Stimulated activated CD8-positive, alpha-beta memory T cell treated with anti-CD3 and anti-CD28 coated beads, Interleukin-4, amount 100 ng/mL, for 24 hours (primary cell): ENCODE results near the gene CACNA1B.

Experiments used
- DNase-seq: peaks from one replicate; pipeline ENCODE4 v3.0.0-alpha.2; 2020; ENCODE audit warnings: low read depth

CACNA1B gene

DNA sequence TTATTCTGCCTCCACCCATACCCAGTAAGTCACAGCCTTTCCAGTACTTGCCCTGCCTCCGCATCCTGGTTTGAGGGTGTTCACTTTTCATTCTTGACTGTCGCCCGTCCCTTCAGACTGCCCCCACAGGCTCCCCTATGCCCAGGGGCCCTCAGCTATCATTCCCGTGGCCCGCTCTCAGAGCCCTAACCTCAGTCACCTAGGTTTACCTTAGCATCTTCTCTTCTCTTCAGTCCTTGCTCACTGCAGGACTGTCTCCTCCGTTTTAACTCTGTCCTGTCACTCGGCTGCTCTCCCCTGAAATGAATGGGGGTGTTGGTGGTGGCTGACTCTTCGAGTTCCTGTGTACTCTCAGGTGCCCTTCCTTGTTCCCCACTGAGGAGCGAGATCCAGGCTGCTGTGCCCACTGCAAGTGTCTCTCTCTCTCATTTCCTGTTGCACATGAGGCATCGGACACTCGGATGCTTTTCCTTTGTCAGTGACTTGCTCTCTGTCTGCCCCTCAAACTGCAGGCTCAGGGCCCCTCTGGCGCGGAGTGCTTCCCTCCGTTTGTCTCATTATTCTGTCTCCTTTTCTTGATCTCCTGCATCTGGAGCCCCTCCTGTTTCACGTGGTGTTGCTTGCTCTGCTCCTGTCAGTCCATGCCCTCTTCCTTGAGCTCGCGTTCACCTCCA is 89.8 kb downstream of the CACNA1B start:
- DNase-seq: no peak

DNA sequence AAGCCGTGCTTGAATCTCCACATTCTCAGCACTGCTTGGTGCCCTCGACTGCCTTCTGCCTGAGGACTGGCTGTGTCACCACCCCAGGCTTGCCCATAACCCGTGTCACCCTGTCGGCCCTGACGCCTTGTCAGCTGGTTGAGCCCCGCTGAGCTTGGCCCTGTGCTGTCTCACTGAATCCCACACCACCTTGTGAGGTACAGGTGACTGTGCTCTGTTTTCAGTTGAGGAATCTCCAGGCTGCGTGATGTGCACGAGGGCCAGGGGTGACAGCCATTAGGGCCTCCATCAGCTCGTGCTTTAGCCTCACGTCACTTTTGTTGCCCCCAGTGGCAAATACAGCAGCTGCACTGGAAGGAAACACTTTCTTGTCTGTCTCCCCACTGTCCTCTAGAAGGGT is 90.7 kb downstream of the CACNA1B start:
- no peak for DNase-seq

DNA sequence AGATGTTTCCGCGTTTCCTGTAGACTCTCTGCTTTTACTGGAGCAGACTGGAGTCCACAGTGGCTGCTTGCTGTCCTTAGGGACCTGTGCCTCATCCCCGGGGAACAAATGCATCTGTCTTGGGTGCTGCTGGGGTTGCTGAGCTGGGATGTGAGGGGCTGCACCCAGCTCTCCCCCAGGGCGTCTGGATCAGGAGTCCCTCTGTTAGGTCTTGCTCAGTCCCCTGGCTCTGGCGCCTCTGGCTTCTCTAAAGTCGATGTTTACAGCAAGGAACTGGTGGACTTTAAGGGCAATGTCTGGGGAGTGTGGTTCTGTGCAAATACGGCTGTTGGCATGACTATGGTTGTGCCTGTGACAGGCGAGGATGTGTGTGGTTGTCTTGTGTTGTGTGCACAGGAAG is 91.4 kb downstream of the CACNA1B start:
- no peak for DNase-seq

DNA sequence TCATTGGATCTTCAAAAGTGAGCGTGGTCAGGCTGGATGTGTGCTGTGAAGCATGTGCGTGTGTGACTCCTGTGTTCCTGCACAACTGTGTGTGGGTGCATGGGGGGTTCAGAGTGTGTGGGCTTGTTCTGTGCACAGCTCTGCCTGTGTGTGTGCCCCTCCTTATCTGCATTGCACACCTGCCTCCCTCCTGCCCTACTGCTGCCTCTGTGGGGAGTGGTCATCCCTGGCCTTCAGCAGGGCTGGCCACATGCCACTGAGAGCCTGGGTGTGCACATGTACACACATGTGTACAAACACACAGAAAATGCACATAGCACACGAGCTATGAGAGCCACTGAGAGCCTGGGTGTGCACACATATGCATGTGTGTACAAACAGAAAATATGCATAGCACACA is 92.1 kb downstream of the CACNA1B start:
- DNase-seq: no peak

DNA sequence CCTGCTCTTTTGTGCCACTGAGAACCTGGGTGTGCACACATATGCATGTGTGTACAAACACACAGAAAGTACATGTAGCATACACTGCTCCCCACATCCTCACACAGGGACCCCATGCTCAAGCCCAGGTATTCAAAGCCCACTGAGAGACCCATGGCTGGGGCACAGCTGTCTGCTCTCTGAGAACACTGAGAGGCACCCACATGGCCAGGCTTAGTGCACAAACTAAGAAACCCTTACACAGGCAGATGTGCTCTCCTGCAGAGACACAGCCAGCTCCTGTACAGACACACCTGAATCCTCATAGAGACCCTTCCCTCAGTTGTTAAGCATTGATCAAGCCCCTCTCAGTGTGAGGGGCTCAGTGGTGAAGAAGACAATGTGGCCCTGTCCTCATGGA is 92.5 kb downstream of the CACNA1B start:
- no peak for DNase-seq

DNA sequence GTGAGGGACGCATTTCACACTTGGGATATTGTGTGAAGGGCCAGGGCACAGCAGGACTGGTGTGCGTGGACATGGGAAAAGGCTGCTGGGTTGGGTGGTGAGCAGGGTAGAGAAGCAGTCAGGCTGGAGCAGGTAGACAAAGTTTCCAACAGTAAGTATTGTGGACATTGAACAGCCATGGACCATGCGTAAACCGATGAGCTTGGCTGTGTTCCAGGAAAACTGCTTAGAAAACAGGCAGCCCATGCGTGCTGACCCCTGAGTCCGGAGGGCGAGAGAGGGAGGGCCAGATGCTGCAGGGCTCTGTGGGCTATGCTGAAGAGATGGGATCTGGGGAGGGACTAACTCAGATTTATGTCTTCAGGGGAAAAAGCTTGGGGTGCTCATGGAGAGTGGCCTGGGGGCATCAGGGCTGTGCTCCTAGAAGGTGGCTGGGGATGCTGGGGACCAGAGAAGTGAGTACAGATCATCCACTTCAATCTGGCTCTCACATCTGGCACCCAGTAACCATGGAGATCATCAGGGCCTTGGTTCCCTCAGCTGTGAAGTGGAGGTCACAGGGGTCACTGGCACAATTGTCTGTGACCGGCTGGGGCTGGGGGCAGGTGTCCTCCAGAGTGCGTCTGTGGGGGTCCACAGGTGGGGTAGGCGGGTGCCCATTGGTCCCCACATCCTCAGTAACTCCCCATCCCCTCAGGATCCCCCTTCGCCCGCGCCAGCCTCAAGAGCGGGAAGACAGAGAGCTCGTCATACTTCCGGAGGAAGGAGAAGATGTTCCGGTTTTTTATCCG is 93.3 kb downstream of the CACNA1B start:
- no peak for DNase-seq

DNA sequence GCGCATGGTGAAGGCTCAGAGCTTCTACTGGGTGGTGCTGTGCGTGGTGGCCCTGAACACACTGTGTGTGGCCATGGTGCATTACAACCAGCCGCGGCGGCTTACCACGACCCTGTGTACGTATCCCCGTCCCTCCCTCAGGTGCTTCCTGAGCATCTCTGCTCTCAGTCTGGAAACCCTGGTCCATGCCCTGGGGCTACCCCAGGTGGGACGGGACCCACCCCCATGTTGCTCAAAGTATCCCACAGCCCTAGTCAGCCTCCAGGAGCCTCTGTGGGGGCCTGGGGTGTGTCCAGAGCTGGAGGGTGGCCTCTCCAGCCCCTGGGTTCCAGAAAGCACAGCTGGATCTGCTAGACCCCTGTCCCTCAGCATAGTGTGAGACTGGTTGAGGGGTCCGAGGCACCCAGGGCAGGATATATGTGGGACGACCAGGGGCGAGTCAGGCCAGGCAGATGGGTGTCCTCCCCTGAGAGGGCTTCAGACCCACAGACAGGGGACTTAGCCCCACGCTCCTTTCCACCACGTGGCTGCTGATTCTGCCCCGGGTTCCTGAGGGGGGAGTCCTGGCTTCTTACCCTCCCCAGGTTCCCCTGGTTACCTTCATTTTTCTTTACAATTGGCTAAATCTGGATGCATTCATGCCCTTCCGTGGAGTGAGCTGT is 94.0 kb downstream of the CACNA1B start:
- DNase-seq: no peak

DNA sequence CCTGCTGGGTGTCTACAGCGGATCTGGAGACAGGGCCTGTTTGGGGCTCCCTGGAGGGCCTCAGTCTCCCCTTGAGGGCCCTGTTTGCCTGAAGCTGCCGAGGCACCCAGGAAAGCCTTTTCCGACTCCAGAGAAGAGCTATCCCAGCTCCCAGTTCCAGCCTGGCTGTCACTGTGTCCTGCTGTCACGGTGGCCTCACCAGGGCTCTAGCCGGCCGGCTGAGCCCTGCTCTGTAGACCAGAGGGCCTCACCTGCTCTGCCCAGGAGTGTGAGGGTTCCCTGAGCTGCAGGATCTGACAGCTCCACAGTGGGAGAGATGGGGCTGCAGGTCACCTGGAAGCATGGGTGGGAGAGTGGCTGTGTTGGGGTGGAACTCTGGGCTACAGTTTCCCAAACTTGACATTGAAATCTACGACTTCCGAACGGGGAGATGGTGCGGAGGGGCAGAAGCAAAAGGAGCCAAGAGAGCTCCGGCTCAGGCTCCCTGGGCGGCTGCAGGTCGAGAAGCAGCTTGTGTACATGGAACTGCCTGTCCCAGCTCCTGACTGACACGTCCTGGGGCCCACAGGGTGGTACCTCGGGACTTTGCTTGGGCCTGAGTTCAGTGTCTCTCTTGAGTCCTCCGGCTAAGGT is 94.9 kb downstream of the CACNA1B start:
- no peak for DNase-seq

DNA sequence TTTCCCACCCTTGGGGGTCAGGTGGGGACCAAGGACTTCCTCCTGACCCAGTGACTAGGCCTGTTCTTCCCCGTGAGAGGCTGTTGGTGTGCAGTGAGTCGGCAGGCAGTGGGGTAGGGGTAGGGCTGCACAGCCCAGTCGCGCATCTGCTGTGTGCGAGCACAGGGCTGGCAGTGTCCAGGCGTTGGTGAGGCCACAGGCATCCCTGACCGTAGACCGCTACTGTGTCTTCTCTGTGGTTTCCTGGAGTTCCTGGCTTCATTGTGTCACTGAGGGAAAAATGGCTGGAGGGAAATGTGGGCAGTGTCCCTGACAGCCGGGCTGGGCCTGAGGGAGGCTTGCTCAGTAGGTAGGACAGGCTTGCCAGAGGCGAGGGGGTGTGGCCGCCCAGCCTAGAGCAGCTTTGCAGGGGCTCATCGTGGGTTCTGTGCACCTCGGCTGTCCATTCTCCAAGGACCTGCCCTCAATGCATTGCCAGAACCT is 95.4 kb downstream of the CACNA1B start:
- no peak for DNase-seq

DNA sequence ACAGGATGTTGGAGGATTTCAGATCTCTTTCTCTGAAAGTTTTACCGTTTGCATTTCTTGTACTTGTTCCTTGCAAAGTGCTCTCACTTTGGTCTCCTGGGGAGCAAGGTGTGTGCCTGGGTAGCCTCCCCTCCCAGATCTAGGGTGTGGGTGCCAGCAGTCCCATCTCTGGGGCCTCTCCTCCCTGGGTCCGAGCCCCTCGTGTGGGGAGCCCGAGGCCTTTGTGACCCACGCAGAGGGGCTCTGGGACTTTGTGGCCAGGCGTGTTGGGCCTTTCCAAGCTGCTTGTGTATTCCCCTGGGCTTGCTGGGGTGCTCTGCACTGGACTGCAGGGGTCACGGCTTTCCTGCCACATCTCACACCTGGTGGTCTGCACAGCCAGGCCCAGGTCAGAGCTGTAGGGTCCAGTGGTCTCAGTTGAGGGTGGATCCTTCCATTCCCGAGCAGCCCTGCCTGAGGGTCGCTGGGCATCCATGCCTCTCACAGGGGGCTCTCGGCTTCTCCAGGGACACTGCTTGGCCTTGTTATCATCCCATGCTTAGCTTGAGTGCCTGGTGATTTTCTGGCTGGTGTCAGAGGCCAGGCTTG is 96.3 kb downstream of the CACNA1B start:
- DNase-seq: no peak

DNA sequence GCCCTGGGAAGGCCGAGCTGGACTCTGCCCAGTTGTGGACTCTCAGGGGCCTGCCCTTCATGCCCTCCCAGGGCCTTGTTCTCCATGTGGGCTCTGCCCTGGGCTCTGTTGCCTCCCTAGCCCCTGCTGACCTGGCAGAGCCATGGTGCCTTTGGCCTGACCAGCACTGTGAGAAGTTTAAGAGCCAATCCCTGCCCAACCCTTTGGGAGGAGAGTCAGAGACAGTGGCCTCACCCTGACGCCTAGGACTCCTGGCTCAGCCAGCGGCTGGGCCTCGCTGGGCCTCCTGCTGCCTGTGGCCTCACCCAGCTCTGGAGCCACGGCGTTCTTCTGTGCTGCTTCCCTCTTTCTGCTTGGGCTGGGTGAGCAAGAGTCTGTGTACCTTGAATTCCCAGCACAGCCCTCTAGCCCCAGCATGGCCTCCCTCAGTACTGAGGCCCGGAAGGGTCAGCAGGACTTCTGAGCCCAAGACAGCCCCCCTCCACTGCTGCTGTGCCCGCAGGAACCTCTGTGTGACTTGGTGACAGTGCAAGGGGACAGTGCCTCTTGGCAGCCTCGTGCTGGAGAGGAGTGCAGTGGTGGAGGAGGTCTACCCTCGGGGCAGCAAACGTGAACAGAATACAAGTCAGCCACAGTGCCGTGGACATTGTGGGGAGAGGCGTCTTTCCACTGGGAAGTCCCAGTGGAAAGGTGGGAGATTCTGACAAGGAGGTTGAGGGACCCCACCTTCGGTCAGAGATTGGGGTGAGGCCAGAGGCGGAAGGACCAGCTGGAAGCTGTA is 97.4 kb downstream of the CACNA1B start:
- no peak for DNase-seq

DNA sequence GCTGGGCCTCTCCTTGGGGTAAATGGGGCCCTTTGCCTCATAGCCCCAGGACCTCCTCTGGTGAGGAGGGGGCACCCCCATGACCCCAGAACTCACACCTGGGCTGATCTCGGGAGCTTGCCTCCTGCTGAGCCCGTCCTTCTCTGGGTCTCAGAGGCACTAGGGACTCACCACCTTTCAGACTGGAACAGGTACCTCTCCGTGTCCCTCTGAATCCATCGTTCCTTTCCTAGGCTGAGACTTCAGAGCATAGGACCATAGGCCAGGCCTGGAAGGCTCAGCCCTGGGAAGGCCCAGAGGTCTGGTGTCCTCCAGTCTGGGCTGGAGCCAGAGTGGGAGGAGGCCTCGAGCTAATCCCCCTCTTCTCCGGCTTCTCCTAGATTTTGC is 97.9 kb downstream of the CACNA1B start:
- DNase-seq: no peak

DNA sequence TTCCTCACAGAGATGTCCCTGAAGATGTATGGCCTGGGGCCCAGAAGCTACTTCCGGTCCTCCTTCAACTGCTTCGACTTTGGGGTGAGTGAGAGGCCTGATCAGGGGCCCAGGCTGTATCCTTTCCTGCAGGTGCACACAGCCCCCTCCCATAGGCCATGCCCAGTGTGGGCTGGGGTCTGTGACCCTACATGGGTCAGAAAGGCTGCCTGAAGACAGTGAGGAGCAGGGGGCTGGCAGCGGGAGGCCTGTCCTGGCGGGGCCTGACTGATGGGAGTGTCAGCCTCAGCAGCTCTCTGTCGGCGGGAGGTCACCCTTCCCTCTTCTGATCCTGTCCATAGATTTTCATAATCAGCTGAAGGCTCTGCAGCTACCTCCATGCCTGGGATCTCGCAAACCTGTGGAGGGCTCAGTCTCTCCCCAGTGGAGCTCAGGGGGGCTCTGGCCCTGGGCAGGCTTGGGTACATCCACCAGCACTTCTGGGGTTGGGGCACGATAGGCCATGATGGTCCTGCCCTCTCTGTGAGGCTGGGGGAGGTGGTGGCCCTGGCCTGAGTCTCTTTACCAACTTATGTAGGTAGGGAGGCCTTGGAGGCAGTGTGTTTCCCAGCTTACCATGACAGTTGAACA is 98.5 kb downstream of the CACNA1B start:
- DNase-seq: no peak

DNA sequence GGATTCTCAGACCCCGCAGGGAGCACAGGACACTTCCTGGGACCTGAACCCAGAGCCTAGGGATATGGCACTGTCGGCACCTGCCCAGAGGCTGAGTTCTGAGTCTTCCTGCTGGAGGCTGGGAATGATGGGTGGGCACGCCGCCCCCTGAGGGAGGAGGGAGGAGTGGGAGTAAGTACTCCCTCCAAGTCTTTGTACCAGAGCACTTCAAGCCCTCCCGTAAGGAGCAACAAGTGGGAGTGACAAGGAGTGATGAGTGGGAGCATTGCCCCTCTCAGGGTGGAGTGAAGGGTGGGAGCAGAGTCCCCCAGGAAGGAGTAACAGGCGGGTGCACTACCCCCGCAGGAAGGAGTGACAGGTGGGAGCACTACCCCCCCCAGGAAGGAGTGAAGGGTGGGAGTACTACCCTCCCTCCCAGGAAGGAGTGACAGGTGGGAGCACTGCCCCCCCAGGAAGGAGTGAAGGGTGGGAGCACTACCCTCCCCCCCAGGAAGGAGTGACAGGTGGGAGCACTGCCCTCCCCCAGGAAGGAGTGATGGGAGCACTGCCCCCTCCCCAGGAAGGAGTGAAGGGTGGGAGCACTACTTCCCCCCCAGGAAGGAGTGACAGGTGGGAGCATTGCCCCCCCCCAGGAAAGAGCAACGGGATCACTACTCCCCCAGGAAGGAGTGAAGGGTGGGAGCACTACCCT is 100.1 kb downstream of the CACNA1B start:
- DNase-seq: no peak

DNA sequence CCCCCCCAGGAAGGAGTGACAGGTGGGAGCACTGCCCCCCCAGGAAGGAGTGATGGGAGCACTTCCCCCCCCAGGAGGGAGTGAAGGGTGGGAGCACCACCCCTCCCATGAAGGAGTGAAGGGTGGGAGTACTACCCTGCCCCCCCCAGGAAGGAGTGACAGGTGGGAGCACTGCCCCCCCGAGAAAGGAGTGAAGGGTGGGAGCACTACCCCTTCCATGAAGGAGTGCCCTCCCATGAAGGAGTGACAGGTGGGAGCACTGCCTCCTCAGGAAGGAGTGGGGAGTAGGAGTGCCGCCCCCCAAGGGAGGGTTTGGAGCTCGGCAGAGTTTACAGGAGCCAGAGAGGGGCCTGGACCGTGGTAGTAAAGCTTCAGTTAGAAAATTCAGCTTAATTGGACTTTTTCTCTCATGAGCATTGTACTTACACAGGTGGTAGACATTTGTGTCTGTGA is 100.7 kb downstream of the CACNA1B start:
- DNase-seq: no peak

DNA sequence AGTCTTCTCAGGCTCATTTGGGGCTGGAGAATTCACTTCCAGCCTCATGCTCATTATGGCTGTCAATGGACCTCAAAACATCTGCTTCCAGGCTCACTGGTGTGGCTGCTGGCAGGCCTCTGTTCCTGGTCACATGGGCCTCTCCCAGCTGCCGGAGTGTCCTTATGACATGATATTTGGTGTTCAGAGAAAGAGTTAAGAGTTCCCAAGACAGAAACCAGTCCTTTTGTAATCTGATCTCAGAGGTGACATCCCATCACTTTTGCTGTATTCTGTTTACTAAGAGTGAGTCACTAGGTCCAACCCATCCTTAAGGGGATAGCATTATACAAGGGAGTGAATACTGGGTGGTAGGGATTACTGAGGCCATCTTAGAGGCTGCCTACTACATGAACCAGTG is 104.6 kb downstream of the CACNA1B start:
- DNase-seq: no peak

DNA sequence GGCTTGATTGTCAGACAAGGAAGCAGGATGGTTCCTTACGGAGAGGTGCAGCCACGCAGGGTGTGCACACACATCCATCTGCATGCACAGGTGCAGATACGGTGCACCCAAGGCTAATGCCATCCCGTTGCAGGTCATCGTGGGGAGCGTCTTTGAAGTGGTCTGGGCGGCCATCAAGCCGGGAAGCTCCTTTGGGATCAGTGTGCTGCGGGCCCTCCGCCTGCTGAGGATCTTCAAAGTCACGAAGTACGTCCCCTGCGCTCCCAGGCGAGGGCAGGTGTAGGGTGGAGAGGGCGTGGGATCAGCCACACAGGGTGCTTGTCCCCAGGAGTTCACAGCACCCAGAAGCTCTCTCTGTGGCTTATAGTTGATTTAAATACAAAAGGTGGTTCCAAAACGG is 106.4 kb downstream of the CACNA1B start:
- DNase-seq: no peak

DNA sequence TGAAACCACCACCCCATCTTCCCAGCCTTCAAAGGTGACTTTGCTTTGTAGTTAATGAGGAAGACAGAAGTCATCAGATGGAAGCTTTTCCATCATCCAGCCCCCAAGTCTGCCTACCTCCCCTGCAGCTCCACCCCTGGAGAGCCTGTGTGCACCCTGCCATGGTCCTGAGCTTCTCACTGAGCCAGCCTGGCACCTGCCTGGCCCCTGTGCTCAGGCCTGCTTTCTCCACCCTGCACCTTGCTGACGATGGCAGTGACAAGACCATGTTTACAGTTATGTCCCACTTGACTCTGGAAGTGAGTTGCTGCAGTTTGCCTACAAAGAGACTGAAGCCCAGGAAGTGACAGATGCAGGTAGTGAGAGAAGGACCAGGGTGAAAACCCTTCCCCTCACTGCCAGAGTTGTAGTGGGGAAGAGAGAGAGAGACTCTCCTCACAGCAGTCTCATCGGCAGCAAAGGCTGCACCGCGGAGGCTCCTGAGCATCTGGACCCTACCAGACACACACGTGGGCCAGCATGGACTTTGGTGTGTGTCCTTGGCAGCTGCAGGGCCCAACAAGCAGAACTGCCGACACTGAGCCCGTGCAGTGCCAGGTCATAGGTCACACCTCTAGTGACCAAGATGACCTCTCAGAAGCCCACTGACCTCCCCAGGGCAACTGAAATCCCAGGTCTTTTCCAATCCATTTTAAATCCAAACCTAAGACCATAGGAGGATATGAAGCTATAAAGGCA is 107.1 kb downstream of the CACNA1B start:
- no peak for DNase-seq

DNA sequence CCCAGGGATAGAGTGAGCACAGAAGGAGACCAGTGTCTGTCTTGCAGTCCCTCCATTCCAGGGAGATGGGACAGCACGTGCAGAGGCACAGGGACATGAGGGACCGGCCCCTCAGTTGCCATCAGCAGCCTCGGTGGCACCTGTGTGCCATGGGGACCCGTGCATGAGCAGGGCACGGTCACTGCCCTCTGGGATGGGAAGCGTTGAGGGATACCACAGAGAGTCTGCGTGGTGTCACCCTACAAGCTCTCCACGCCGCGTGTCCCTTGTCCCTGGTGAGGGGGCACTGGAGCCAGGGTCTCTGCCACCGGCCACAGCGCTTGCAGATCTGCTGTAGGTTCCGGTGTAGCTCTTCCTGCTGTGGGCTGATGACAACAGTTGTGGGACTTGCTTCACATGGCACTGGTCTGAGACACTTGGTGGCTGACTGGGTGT is 108.1 kb downstream of the CACNA1B start:
- no peak for DNase-seq
